Skeletal muscle satellite cell (primary cell): Measurements from ENCODE around the gene CFAP54. TPM values are rescaled to one million over a fixed set of nuclear protein-coding genes. Genes with fewer than 3 reads are reported as not detected.
A peak's percentile ranks its signal among the peaks of the same experiment; 100 is the strongest.

Experiments used
- H3K27me3 ChIP-seq: 2 replicates; pipeline ENCODE4 v1.7.0; 2013; ENCODE audit warnings: low read length; ENCODE audit not compliant: control insufficient read depth, insufficient read depth
- H3K36me3 ChIP-seq: 2 replicates; pipeline ENCODE4 v1.7.0; 2013; ENCODE audit warnings: mild to moderate bottlenecking, control low read depth, low read length; ENCODE audit not compliant: insufficient read depth
- H3K4me1 ChIP-seq: 2 replicates; pipeline ENCODE4 v1.7.0; 2013; ENCODE audit warnings: low read length; ENCODE audit not compliant: control insufficient read depth, insufficient read depth
- H3K4me2 ChIP-seq: 2 replicates; pipeline ENCODE4 v1.7.0; 2013; ENCODE audit warnings: mild to moderate bottlenecking, low read length
- H3K4me3 ChIP-seq: 2 replicates; pipeline ENCODE4 v1.7.0; 2013; ENCODE audit warnings: low read length
- H3K9ac ChIP-seq: 2 replicates; pipeline ENCODE4 v1.7.0; 2013; ENCODE audit warnings: mild to moderate bottlenecking, low read depth, low read length, moderate library complexity
- H3K9me3 ChIP-seq: replicated peaks from 2 replicates; pipeline ENCODE4 v1.7.0; 2013; ENCODE audit warnings: mild to moderate bottlenecking, control low read depth, low read length
- total RNA-seq: library from RNA; depleted of rRNA; stranded (reverse); fragments of >200 nt; gene quantifications from 2 replicates; pipeline ENCODE4 v1.2.3, GENCODE V29; 2012; rRNA removed

The CFAP54 gene, protein sequence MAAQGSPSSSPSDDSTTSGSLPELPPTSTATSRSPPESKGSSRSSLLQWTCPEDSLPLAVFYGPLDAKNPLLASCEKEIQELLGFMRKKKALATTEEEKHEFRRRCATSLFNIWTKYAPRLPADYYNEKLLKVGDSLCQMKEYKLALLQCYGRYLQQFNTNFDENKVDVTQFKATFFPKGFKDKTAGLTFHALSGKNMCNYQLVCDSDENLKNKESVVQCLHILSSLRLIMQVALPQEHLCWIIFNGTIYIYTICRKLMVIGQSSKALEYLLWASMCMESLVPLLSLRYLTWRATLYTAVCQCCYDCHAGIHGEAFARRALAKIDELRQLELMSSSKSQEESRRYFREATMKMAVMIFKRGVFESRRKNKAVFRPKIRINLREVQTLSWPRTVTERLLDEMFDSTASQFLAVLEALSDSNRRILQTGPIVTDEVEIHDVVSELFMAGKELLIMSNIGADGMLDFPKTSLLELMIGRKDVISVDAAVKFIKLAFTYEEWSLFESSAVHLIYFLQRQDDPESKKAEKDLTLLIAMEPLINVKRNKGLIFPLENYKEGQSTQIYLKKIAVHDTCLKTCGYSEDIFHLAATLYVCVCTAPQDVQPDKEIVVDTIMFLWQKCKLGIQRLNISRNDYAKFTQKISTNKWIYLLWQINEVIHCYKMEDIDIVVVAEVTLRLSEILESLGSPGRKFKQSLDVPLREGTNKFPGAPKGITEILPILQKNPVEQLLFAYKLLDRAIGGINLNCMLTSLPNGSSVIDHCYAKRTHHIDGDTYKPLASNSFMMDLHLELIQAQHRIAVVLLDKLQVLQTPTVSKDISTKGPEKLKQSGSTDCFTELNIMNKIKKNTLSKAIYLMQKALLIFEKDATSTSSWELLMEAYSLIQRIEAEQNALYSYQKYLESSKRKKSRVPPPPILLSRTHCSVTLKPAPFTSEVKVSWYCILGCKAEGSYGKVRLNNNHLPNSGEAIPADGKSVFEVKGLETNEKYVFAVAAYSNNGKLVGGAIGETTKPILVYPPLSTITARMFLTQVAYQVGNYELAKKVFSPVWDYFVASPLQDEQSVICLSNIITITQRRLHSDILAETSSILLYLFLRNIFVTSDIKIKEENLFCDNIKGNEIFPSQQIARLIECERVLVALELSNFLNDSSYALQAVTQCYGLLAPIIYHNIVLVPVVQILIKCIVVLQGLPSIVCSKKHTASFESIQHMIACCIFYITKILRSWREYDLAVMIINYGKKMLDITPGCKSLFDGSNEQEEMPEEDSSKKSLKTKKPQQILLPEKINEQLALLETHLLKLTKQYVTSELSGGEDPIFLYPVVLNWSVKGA (N-terminal part only)
- 0.87 and 1.5 TPM in 2 replicates for total RNA-seq

DNA sequence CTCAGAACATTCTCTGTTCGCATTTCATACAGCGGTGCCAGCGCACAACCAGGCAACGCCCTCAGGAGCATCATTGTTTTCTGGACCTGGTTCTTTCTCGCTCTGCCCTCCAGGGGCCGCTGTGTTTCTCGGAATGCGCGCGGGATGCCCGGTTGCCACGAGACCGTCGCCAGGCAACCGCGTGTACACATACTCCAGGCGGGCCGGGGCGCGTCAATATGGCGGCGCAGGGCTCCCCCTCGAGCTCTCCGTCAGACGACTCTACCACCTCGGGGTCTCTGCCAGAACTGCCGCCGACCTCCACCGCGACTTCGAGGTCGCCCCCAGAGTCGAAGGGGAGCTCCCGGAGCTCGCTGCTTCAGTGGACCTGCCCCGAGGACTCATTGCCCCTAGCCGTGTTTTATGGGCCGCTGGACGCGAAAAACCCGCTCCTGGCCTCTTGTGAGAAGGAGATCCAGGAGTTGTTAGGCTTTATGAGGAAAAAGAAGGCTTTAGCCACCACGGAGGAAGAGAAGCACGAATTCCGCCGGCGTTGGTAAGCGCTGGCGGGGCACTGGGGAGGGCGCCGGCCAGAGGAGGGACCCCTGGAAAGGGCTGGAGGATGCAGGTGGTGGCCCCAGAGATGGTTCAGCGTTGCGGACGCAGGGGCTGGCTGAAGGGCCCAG is at the start of gene CFAP54:
Gene CFAP54 (plus strand): TSS at position 186 of the 665 bp plus-strand sequence. CDS start 33 bp downstream, at position 219.
- H3K4me3 ChIP-seq, result peak within 1 kb of the TSS; percentile 85
- H3K9me3 ChIP-seq, result no peaks in the 10 kb centered on the region
- H3K36me3 ChIP-seq, result no peaks in the 10 kb centered on the region
- peak within 1 kb of the TSS; percentile 91 for H3K9ac ChIP-seq
- H3K27me3 ChIP-seq, result no peaks in the 10 kb centered on the region
- peaks cover 45% of the 10 kb centered on the region for H3K4me1 ChIP-seq
- H3K4me2 ChIP-seq, result peak within 1 kb of the TSS; percentile 91

DNA sequence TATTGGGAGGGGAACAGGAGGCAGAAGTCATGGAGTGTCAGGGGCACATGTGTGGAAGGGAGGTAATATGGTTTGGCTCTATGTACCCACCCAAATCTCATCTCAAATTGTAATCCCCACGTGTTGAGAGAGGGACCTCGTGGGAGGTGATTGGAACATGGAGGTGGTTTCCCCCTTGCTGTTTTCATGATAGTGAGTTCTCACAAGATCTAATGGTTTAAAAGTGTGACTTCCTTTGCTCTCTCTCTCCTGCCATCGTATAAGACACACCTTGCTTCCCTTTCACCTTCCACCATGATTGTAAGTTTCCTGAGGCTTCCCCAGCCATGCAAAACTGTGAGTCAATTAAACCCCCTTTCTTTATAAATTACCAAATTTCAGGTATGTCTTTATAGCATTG is 47.6 kb upstream of the CFAP54 start:
- Histone ChIP-seq H3K4me2 (no peak overlapping the region), H3K36me3 (no peaks in the 10 kb centered on the region), H3K4me1 (peaks cover 17% of the 10 kb centered on the region), H3K9ac (no peak overlapping the region), H3K9me3 (no peaks in the 10 kb centered on the region), H3K4me3 (no peak overlapping the region), H3K27me3 (no peaks in the 10 kb centered on the region)

- no peaks in the 10 kb centered on the region for H3K9me3 ChIP-seq
- no peak overlapping the region for H3K4me3 ChIP-seq
- H3K4me2 ChIP-seq, result no peak overlapping the region
- H3K27me3 ChIP-seq, result no peaks in the 10 kb centered on the region
- H3K36me3 ChIP-seq, result no peaks in the 10 kb centered on the region
- H3K4me1 ChIP-seq, result peaks cover 22% of the 10 kb centered on the region
- H3K9ac ChIP-seq, result no peak overlapping the region
Observed at GRCh38 chr12:96442906-96443305, 46.5 kb upstream of the CFAP54 start.

DNA sequence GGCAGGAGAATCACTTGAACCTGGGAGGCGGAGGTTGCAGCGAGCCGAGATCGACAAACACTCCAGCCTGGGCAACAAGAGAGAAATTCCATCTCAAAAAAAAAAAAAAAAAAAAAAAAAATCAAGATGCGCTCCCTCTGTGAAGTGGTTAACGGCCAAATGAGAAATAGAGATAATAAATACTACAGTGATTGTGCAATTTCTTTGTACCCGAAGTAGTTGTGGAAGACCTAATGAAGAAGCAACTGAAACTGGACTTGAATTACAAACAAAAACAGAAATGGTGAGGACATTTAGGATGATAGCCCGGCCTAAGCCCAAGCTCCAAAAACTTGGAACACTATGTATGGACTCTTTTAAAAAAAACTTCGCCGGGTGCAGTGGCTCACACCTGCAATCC is 45.0 kb upstream of the CFAP54 start:
- no peaks in the 10 kb centered on the region for H3K9me3 ChIP-seq
- no peak overlapping the region for H3K4me2 ChIP-seq
- no peak overlapping the region for H3K4me3 ChIP-seq
- peaks cover 27% of the 10 kb centered on the region for H3K4me1 ChIP-seq
- no peak overlapping the region for H3K9ac ChIP-seq
- H3K36me3 ChIP-seq, result no peaks in the 10 kb centered on the region
- H3K27me3 ChIP-seq, result no peaks in the 10 kb centered on the region

- Histone ChIP-seq H3K4me1 (peaks cover 27% of the 10 kb centered on the region), H3K9ac (peak overlapping the region; percentile 76), H3K27me3 (no peaks in the 10 kb centered on the region), H3K9me3 (no peaks in the 10 kb centered on the region), H3K36me3 (no peaks in the 10 kb centered on the region), H3K4me2 (peak overlapping the region; percentile 74), H3K4me3 (peak overlapping the region; percentile 35)
Observed at GRCh38 chr12:96445691-96446583, 43.4 kb upstream of the CFAP54 start.

DNA sequence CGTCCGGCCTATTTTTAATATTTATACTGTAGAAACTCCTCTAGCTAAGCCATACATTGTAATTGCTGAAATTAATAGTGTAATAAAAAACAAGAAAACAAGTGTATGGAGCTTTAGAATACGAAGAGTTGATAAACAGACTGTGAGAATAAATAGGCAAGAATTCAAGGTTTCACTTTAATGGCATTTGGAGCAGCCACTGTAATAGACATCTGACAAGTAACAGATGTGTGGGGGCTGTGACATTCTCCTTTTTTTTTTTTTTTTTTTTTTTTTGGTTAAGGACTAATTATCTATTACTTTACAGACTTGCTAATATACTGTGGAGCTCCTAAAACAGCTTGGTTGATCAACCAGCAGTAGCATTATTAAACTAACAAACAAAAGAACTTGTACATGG is 42.1 kb upstream of the CFAP54 start:
- Histone ChIP-seq H3K9ac (no peak overlapping the region), H3K9me3 (peaks cover 5% of the 10 kb centered on the region), H3K4me1 (peaks cover 27% of the 10 kb centered on the region), H3K4me3 (no peak overlapping the region), H3K4me2 (no peak overlapping the region), H3K36me3 (no peaks in the 10 kb centered on the region), H3K27me3 (no peaks in the 10 kb centered on the region)

GRCh38 chr12:96448300-96448699 is 41.1 kb upstream of the CFAP54 start:
- no peak overlapping the region for H3K9ac ChIP-seq
- H3K36me3 ChIP-seq, result no peaks in the 10 kb centered on the region
- H3K4me2 ChIP-seq, result no peak overlapping the region
- H3K27me3 ChIP-seq, result no peaks in the 10 kb centered on the region
- H3K4me1 ChIP-seq, result peaks cover 27% of the 10 kb centered on the region
- H3K4me3 ChIP-seq, result no peak overlapping the region
- peaks cover 5% of the 10 kb centered on the region for H3K9me3 ChIP-seq

GRCh38 chr12:96452261-96452922 is 37.0 kb upstream of the CFAP54 start:
- H3K9ac ChIP-seq, result no peak overlapping the region
- H3K4me1 ChIP-seq, result peaks cover 5% of the 10 kb centered on the region
- no peaks in the 10 kb centered on the region for H3K27me3 ChIP-seq
- no peak overlapping the region for H3K4me2 ChIP-seq
- H3K9me3 ChIP-seq, result peaks cover 5% of the 10 kb centered on the region
- H3K4me3 ChIP-seq, result no peak overlapping the region
- H3K36me3 ChIP-seq, result no peaks in the 10 kb centered on the region

- Histone ChIP-seq H3K4me3 (no peak overlapping the region), H3K36me3 (no peaks in the 10 kb centered on the region), H3K9me3 (peaks cover 5% of the 10 kb centered on the region), H3K27me3 (no peaks in the 10 kb centered on the region), H3K4me1 (no peaks in the 10 kb centered on the region), H3K9ac (no peak overlapping the region), H3K4me2 (no peak overlapping the region)
Observed at GRCh38 chr12:96454396-96454795, 35.0 kb upstream of the CFAP54 start.
